GM12865 (cell line): ENCODE measurements around the gene SHKBP1.
"Not testable (repeated sequence)": the region's sequence is repeated elsewhere in the genome, so short reads cannot be mapped to it uniquely, and the experiment has no call there.

Source experiments
- DNase-seq: peaks from one replicate; pipeline ENCODE4 v3.0.0; 2010; ENCODE audit warnings: low read depth
- H3K4me3 ChIP-seq: 2 replicates; pipeline ENCODE4 v1.5.1; 2011; ENCODE audit warnings: mild to moderate bottlenecking, low read depth, low read length, control low read depth
- TF ChIP-seq, protein P1 (sequence below): IDR thresholded peaks from 2 replicates; pipeline ENCODE4 v1.5.1; 2011; ENCODE audit warnings: low read length, control low read depth, low read depth, inconsistent platforms; ENCODE audit not compliant: insufficient read depth; ENCODE audit errors: missing control alignments

The SHKBP1 gene

DNA sequence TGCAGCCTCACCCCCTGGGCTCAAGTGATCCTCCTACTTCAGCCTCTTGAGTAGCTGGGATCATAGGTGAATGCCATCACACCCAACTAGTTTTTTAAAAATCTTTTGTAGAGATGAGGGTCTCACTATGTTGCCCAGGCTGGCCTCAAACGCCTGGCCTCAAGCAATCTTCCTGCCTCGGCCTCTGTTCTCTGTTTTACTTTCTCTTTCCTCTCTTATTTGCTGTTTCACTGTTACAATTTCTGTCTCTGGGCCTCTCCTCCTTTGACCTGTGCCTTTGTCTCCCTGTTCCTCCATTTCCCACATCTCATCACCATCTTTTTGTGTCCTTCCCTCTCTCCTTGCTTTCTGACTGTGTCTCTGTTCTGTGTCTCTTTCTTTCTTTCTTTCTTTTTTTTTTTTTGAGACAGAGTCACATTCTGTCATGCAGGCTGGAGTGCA, 9.3 kb downstream of the SHKBP1 start:
- DNase-seq = no peak
- TF ChIP-seq, protein P1, sequence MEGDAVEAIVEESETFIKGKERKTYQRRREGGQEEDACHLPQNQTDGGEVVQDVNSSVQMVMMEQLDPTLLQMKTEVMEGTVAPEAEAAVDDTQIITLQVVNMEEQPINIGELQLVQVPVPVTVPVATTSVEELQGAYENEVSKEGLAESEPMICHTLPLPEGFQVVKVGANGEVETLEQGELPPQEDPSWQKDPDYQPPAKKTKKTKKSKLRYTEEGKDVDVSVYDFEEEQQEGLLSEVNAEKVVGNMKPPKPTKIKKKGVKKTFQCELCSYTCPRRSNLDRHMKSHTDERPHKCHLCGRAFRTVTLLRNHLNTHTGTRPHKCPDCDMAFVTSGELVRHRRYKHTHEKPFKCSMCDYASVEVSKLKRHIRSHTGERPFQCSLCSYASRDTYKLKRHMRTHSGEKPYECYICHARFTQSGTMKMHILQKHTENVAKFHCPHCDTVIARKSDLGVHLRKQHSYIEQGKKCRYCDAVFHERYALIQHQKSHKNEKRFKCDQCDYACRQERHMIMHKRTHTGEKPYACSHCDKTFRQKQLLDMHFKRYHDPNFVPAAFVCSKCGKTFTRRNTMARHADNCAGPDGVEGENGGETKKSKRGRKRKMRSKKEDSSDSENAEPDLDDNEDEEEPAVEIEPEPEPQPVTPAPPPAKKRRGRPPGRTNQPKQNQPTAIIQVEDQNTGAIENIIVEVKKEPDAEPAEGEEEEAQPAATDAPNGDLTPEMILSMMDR = no peak

DNA sequence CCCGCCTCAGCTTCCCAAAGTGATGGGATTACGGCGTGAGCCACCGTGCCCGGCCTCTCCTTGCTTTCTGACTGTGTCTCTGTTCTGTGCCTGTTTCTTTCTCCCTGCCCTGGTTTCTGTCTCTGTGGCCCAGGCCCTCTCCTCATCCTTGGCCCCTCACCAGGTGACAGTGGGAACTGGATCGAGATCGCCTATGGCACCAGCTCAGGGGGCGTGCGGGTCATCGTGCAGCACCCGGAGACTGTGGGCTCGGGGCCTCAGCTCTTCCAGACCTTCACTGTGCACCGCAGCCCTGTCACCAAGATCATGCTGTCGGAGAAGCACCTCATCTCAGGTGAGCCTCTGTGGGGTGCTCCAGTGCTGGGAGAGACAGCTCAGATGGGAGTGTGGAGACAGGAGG, 9.9 kb downstream of the SHKBP1 start:
- DNase-seq = no peak
- TF ChIP-seq, protein P1 = no peak
- no peak overlapping the region for H3K4me3 ChIP-seq

More for the DNA sequence above, 9.3 kb downstream of the SHKBP1 start:
- no peak overlapping the region for H3K4me3 ChIP-seq

DNA sequence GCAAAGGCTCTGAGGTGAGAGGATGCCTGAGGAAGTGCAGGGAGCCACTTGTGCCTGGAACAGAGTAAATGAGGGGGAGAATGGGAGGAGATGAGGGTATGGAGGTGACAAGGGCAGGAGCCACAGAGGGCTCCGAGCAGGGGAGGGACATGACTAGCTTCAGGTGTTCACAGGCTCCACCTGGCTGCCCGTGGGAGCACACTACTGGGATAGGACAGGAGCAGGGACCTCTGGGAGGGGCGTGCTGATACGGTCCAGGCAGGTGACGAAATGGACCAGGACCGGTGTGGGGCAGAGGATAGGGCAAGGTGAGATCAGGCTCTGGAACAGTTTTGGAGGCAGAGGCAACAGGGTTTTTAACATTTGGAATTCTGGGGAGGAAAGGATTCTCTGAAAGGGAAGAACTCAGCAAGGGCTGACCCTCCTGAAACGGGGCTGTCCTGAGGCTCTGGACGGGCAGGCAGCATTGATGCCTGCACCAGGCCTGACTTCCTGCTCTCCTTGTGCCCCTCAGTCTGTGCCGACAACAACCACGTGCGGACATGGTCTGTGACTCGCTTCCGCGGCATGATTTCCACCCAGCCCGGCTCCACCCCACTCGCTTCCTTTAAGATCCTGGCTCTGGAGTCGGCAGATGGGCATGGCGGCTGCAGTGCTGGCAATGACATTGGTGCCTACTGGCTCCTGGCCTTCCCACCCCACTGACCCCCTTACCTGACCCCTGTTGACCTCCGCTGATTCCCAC, 11.6 kb downstream of the SHKBP1 start:
- DNase-seq = no peak
- no peak overlapping the region for H3K4me3 ChIP-seq
- TF ChIP-seq, protein P1 = no peak

DNA sequence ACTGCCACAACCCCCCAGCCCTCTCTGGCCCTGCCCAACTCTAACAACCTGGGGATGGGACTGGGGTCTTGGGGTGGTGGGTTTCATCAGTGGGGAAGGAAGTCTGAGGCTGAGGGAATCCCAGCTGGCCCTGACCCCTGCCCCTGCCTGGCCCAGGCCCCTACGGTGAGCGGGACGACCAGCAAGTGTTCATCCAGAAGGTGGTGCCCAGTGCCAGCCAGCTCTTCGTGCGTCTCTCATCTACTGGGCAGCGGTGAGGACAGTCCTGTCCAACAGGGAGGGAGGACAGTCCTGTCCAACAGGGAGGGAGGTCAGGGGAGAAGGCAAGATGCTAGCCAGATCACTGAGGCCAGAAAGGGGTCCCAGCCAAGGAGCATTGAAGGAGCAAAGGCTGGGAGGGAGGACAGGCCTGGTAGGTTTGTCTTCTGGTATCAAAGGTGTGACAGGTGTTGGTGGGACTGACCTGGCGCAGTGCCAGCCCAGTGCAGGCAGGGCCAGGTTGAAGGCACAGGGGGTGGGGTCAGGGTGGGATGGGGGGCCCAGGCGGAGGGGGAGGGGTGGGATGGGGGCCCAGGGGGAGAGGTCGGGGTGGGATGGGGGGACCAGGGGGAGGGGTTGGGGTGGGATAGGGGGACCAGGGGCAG, 12.4 kb downstream of the SHKBP1 start:
- DNase-seq = no peak
- no peak overlapping the region for H3K4me3 ChIP-seq
- TF ChIP-seq, protein P1 = no peak

DNA sequence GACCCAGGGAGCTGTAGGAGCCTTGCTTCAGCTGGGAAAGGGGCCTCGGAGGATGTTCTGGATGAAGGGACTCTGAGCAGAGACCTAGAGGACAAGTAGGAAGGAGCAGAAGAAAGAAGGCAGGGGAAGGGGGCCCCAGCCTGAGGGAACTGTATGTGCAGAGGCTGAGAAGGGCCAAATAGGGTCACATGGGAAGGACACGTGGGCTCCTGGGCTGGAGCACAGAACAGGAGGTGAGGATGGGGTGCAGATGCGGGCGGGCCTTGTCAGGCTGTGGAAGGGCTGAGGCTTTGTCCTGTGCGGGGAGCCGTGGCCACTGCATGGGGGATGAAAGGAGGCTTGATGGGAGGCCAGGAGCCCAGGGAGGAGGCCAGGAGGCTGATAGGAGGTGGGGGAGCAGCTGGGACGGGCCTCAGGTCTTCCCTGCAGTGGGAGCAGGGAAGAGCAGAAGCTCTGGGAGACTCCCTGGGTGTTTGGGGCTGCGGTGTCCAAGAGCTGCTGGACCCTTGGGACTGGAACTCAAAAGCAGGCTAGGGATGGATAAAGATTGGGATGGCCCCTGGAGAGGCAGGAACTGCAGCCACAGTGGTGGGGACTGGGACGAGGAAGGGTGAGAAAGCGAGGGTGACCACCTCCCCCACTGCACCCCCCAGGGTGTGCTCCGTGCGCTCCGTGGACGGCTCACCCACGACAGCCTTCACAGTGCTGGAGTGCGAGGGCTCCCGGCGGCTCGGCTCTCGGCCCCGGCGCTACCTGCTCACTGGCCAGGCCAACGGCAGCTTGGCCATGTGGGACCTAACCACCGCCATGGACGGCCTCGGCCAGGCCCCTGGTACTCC, 13.1 kb downstream of the SHKBP1 start:
- H3K4me3 ChIP-seq = no peak overlapping the region
- no peak for DNase-seq
- TF ChIP-seq, protein P1 = no peak

DNA sequence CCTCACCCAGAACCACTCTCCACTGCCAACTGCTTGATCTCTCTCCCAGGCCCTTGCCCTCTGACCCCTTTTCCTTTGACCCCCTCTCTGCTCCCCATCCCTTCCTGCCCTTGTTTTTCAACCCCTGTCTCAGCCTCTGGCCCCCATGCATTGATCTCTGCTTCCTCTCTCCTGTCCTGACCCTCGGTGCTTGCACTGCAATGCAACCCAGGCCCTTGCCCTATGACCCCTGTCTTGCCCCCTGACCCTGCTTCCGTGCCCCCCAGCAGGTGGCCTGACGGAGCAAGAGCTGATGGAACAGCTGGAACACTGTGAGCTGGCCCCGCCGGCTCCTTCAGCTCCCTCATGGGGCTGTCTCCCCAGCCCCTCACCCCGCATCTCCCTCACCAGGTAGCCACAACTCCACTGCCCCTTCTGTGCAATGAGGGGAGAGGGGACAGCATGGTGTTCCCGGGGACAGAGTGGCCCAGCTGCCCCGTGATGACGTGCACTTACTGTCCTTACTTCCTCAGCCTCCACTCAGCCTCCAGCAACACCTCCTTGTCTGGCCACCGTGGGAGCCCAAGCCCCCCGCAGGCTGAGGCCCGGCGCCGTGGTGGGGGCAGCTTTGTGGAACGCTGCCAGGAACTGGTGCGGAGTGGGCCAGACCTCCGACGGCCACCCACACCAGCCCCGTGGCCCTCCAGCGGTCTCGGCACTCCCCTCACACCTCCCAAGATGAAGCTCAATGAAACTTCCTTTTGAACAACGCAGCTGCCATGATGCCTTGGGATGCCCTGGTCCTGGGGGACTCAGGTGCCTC, 14.0 kb downstream of the SHKBP1 start:
- no peak overlapping the region for H3K4me3 ChIP-seq
- TF ChIP-seq, protein P1 = no peak
- DNase-seq = no peak

DNA sequence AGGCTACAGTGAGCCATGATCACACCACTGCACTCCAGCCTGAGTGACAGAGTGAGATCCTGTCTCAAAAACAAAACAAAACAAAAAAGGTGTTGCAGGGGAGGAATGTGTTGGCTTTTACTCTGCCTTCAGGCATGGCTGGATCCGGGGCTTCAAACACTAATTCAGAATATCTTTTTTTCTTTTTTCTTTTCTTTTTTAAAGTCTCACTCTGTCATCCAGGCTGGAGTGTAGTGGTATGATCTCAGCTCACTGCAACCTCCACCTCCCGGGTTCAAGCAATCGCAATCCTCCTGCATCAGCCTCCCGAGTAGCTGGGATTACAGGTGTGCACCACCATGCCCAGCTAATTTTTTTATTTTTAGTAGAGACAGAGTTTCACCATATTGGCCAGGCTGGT, 15.1 kb downstream of the SHKBP1 start:
- DNase-seq, H3K4me3 ChIP-seq: not testable (repeated sequence)
